K562 (cell line): ENCODE data around the gene PNPLA2. TPM values are rescaled to one million over a fixed set of nuclear protein-coding genes. Genes with fewer than 3 reads are reported as not detected.

ENCODE experiments used
- ATAC-seq: fragments of 200-7000 bp; cut with Tn5 transposase; 3 replicates; pipeline ENCODE4 v1.9.1; 2020; ENCODE audit warnings: moderate library complexity
- BruUV-seq: library from RNA; stranded (reverse); fragments of 400-500 nt; replicated peaks from 2 replicates; lab custom pipeline; 2021; lab: Mats Ljungman, UMichigan
- CTCF ChIA-PET: fragments of 300-600 bp; formaldehyde crosslinking; extraction: SDS; loops from one replicate; lab custom pipeline; 2021; ENCODE audit warnings: low intra/inter-chr PET ratio; lab: Yijun Ruan, JAX
- POLR2A ChIA-PET: fragments of 300-600, 350-650 bp; sonication (Branson Sonifier 250); formaldehyde crosslinking; extraction: SDS; loops from one replicate; lab custom pipeline; 2021; ENCODE audit warnings: antibody characterized with exemption, inconsistent platforms; lab: Yijun Ruan, JAX
- DNase-seq, 4 experiments: peaks; one replicate each; pipeline versions ENCODE4 v3.0.0 to v3.0.0-alpha.2; 2011 to 2018; ENCODE audit warnings: low spot score in 3 of 4, mixed read lengths in 3 of 4; ENCODE audit errors: extremely low read depth in 1 of 4
- FAIRE-seq: peaks from 2 replicates; lab custom pipeline; 2011; peaks lifted over from hg19 to GRCh38; lab: Jason Lieb, UNC
- H2AFZ ChIP-seq: 2 replicates; pipeline ENCODE4 v1.6.0; 2011; ENCODE audit warnings: low read depth, low read length, control low read depth, inconsistent platforms
- H3K27ac ChIP-seq: fragments of 200-600 bp; 3 replicates; pipeline ENCODE4 v1.8.0; 2011; ENCODE audit warnings: low read depth, mild to moderate bottlenecking, control low read depth, inconsistent platforms, low read length, moderate library complexity, mixed read lengths; ENCODE audit errors: extremely low read depth
- H3K27me3 ChIP-seq, 2 experiments: fragments of 300-600 bp in 1 of 2; 2 replicates in 1 of 2; 3 replicates in 1 of 2; pipeline versions ENCODE4 v1.6.0 to v1.8.0; 2011; ENCODE audit warnings: inconsistent platforms in 2 of 2, low read length in 2 of 2, mild to moderate bottlenecking in 1 of 2, mixed read lengths in 1 of 2, moderate library complexity in 1 of 2; ENCODE audit not compliant: control insufficient read depth in 2 of 2, insufficient read depth in 2 of 2
- H3K36me3 ChIP-seq: fragments of 300-600 bp; 3 replicates; pipeline ENCODE4 v1.8.0; 2011; ENCODE audit warnings: mild to moderate bottlenecking, low read length, inconsistent platforms; ENCODE audit not compliant: control insufficient read depth, insufficient read depth
- H3K4me1 ChIP-seq, 2 experiments: fragments of 200-600 bp in 1 of 2; replicated peaks in 1 of 2; 2 replicates in 1 of 2; 3 replicates in 1 of 2; pipeline versions ENCODE4 v1.5.1 to v1.8.0; 2011; ENCODE audit warnings: inconsistent platforms in 2 of 2, low read length in 2 of 2, mild to moderate bottlenecking in 1 of 2, mixed read lengths in 1 of 2, moderate library complexity in 1 of 2; ENCODE audit not compliant: control insufficient read depth in 2 of 2, insufficient read depth in 2 of 2
- H3K4me2 ChIP-seq: 2 replicates; pipeline ENCODE4 v1.6.1; 2011; ENCODE audit warnings: low read length, control low read depth, inconsistent platforms, mixed read lengths; ENCODE audit not compliant: insufficient read depth
- H3K4me3 ChIP-seq: fragments of 200-600 bp; sonication (generic), shearing (Covaris generic); 2 replicates; pipeline ENCODE4 v1.5.1; 2016; ENCODE audit warnings: control low read depth, inconsistent platforms
- H3K79me2 ChIP-seq: fragments of 200-600 bp; 3 replicates; pipeline ENCODE4 v1.8.0; 2011; ENCODE audit warnings: low read length, inconsistent platforms; ENCODE audit not compliant: control insufficient read depth, insufficient read depth
- H3K9ac ChIP-seq, 2 experiments: 2 replicates each; pipeline versions ENCODE4 v1.6.0 to v1.6.1; 2011; ENCODE audit warnings: low read depth in 2 of 2, low read length in 2 of 2, control low read depth in 1 of 2, inconsistent platforms in 1 of 2, mild to moderate bottlenecking in 1 of 2, mixed read lengths in 1 of 2; ENCODE audit not compliant: insufficient read depth in 1 of 2
- H3K9me1 ChIP-seq: one replicate; pipeline ENCODE4 v1.6.0; 2011; ENCODE audit warnings: inconsistent platforms, mild to moderate bottlenecking, low read length, moderate library complexity; ENCODE audit not compliant: control insufficient read depth, insufficient read depth
- H3K9me3 ChIP-seq: replicated peaks from 2 replicates; pipeline ENCODE4 v1.5.1; 2011; ENCODE audit warnings: low read depth, low read length, inconsistent platforms; ENCODE audit not compliant: control insufficient read depth, insufficient read depth
- H4K20me1 ChIP-seq: replicated peaks from 2 replicates; pipeline ENCODE4 v1.6.1; 2011; ENCODE audit warnings: low read length, inconsistent platforms, mixed read lengths; ENCODE audit not compliant: control insufficient read depth, insufficient read depth
- SAFB ChIP-seq: fragments of 200-400 bp; formaldehyde crosslinking; IDR thresholded peaks from 2 replicates; pipeline ENCODE4 v1.6.1; 2017; ENCODE audit warnings: low read depth, low read length, borderline replicate concordance
- THAP7 ChIP-seq: fragments of 250-450 bp; sonication (Bioruptor Pico); IDR thresholded peaks from 2 replicates; pipeline ENCODE4 v1.5.0; 2021
- ZEB2 ChIP-seq: fragments of 450-650 bp; IDR thresholded peaks from 2 replicates; pipeline ENCODE4 v1.6.1; 2016
- ZFX ChIP-seq: sonication (generic); formaldehyde crosslinking; IDR thresholded peaks from 2 replicates; pipeline ENCODE4 v1.8.0; 2022; ENCODE audit warnings: mild to moderate bottlenecking, missing genetic modification reagents, moderate library complexity
- ZNF592 ChIP-seq: fragments of 450-650 bp; IDR thresholded peaks from 2 replicates; pipeline ENCODE4 v1.6.1; 2017; ENCODE audit warnings: antibody characterized with exemption, mild to moderate bottlenecking
- ZNF75A ChIP-seq: fragments of 450-650 bp; formaldehyde crosslinking; IDR thresholded peaks from 2 replicates; pipeline ENCODE4 v1.4.0; 2020; ENCODE audit warnings: mild to moderate bottlenecking
- WGBS: fragments of 100-300 bp; shearing (Covaris generic); methylation state at CpG from one replicate; pipeline ENCODE4 v1.1.6; 2016; ENCODE audit warnings: low coverage, mixed read lengths; ENCODE audit not compliant: insufficient coverage; ENCODE audit errors: missing lambda C conversion rate; 5-methylcytosine and 5-hydroxymethylcytosine counted together
- in situ Hi-C: fragments of 300-500 bp; cut with MboI; formaldehyde crosslinking; loops from 4 replicates; pipeline ENCODE4 v1.15.0; 2018; ENCODE audit warnings: inconsistent platforms, mixed read lengths
- intact Hi-C: fragments of 100-400 bp; cut with micrococcal nuclease; formaldehyde crosslinking; loops from 2 replicates; pipeline ENCODE4 v1.14.2; 2022
- polyA plus RNA-seq, 8 experiments: library from polyadenylated mRNA; depleted of rRNA in 4 of 8; stranded (reverse) in 5 of 8; unstranded in 3 of 8; fragments of >200 nt; fragmentation: Nextera tagmentation in 2 of 8; fragmentation: Illumina TruSeq in 1 of 8; extraction: Ambion mirVana in 2 of 8; extraction: Trizol in 1 of 8; gene quantifications; 2 replicates each; pipeline versions ENCODE4 v1.2.1 to v1.2.3, GENCODE V29; 2011 to 2014; ENCODE audit warnings: inconsistent platforms in 1 of 8, missing spikeins in 1 of 8
- total RNA-seq, 7 experiments: library from RNA; depleted of rRNA in 6 of 7; stranded (reverse); fragments of >200 nt in 6 of 7; fragmentation: Illumina TruSeq in 2 of 7; extraction: Trizol in 2 of 7; gene quantifications; 2 replicates each; pipeline versions ENCODE4 v1.2.1 to v1.2.3, GENCODE V29; 2011 to 2021; ENCODE audit warnings: low replicate concordance in 1 of 7
- TF ChIP-seq, protein P1 (sequence below): IDR thresholded peaks from 3 replicates; pipeline ENCODE4 v1.6.1; 2011; ENCODE audit warnings: borderline replicate concordance, mild to moderate bottlenecking, moderate library complexity; ENCODE audit not compliant: insufficient read length; ENCODE audit errors: extremely low read depth

The PNPLA2 gene
- total and polyA plus RNA-seq, 9 of the 15 experiments (the other 6 are each of a cell fraction or from before 2014, with no cell fraction given) = 0.39 to 87.1 (median 8.4) TPM

- peak; percentile 44 for TF ChIP-seq ZFX (CRISPR knock-in tag)
Observed at GRCh38 chr11:819129-819931, 616 bp downstream of the PNPLA2 start (continued).

GRCh38 chr11:819943-820649 is 1.4 kb downstream of the PNPLA2 start:
- 3% methylated on average over 39 of the region's 47 CpGs for WGBS
- ChIA-PET POLR2A (interaction anchor here (0.6 to 5.2 kb wide), 13 partner anchors 9 to 235 kb away, joined by 3 to 36 read pairs (median 5); partner anchors contain the start of genes CD151, POLR2L, RPLP2 and TSPAN4), CTCF (no interaction called here)
- Histone ChIP-seq H3K36me3 (peaks cover 38% of the 10 kb centered on the region; the same call in 1 of the 3 replicates), H3K4me3 (peak overlapping the region; percentile 89), H3K27ac (peak overlapping the region; percentile 92), H4K20me1 (peaks cover 13% of the 10 kb centered on the region), H3K4me2 (peak overlapping the region; percentile 86), H3K27me3 (no peaks in the 10 kb centered on the region), H3K4me1 (peaks cover 11 to 74% of the 10 kb centered on the region in 2 experiments; a peak in 4 of 5 replicates), H3K9me1 (peaks cover 6% of the 10 kb centered on the region), H3K9me3 (no peaks in the 10 kb centered on the region), H3K79me2 (peaks cover 25% of the 10 kb centered on the region), H3K9ac (peak overlapping the region; percentile 87 to 100), H2AFZ (0 out of 2 replicates have a peak overlapping the region, but pooled peaks have one; percentile 39)
- FAIRE-seq = peak; percentile 74
- in situ Hi-C loops = no loop called here
- TSS peak; percentile 72 for BruUV-seq
- ATAC-seq = peak; percentile 78
- intact Hi-C loops = no loop called here
- DNase-seq = peak; percentile 70 to 91 (median 78)
- TF ChIP-seq ZNF75A (CRISPR knock-in tag) = no peak
- no peak for TF ChIP-seq THAP7 (CRISPR knock-in tag)
- peak; percentile 3; the same call in 1 of the 2 replicates for TF ChIP-seq SAFB
- TF ChIP-seq, protein P1, sequence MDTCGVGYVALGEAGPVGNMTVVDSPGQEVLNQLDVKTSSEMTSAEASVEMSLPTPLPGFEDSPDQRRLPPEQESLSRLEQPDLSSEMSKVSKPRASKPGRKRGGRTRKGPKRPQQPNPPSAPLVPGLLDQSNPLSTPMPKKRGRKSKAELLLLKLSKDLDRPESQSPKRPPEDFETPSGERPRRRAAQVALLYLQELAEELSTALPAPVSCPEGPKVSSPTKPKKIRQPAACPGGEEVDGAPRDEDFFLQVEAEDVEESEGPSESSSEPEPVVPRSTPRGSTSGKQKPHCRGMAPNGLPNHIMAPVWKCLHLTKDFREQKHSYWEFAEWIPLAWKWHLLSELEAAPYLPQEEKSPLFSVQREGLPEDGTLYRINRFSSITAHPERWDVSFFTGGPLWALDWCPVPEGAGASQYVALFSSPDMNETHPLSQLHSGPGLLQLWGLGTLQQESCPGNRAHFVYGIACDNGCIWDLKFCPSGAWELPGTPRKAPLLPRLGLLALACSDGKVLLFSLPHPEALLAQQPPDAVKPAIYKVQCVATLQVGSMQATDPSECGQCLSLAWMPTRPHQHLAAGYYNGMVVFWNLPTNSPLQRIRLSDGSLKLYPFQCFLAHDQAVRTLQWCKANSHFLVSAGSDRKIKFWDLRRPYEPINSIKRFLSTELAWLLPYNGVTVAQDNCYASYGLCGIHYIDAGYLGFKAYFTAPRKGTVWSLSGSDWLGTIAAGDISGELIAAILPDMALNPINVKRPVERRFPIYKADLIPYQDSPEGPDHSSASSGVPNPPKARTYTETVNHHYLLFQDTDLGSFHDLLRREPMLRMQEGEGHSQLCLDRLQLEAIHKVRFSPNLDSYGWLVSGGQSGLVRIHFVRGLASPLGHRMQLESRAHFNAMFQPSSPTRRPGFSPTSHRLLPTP = no peak
- no peak for TF ChIP-seq ZEB2
- TF ChIP-seq ZNF592 = no peak
